HG03432 (cell line): Measurements from ENCODE around the gene PODXL.

Source experiments
- ATAC-seq: cut with Tn5 transposase; IDR thresholded peaks from one replicate; pipeline ENCODE4 v1.9.1; 2021; ENCODE audit warnings: mild to moderate bottlenecking, moderate library complexity; ENCODE audit not compliant: unreplicated experiment

PODXL gene

DNA sequence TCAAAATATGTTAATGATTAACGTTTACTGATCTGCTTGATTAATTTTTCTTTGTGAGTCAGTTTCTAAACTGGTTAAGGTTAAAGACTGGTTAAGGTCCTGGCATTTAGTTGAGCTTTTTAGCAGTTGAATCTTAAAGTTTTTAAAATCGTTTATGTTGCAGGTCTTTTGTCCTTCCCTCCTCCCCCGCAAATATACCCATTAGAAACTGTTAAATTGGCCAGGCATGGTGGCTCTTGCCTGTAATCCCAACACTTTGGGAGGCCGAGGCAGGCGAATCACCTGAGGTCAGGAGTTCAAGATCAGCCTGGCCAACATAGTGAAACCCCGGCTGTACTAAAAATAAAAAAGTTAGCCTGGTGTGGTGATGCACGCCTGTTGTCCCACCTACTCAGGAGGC is 100.9 kb downstream of the PODXL start:
- no peak for ATAC-seq

DNA sequence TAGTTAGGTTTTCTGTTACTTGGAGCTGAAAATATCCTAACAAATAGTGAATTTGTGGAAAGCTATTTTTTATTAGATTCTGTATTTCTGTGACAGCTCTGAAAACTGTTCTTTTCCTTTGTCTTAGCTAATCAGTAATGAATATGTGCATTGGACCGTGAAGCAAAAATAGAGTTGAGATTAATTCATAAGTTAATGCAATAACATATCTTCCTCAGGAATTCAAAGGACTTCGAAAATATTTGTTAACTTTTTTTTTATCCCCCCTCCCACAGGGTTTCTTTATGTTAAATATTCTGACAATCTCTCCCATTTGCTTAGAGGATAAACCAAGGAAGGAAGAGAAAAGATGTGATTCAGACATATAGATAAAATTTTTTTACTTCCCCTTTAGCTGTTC is 101.4 kb downstream of the PODXL start:
- no peak for ATAC-seq

DNA sequence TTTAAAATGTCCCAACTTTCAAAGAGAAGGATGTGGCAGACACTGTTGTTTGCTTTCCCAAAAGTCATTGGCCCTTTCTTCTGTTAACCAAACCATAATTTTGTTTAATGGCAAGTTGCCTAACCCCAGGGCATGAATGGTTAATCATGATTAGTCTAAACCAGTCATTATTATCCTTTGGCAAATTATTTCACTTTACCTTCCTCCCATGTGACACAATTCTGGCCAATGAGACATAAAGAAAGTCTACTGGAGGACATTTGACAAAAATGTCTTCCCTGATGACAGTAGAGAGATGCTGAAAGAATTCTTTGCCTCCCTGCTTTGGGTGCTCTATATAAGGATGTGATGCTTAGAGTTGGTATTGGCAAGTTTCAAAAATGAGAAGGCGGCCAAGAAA is 101.9 kb downstream of the PODXL start:
- ATAC-seq, result no peak
